ENCODE data around the gene TTLL5.
A peak's percentile ranks its signal among the peaks of the same experiment; 100 is the strongest.

Gene TTLL5

GRCh38 chr14:75667099-75667765, 6.2 kb downstream of the TTLL5 start:
- no peak for TF ChIP-seq CTCF (IDR thresholded peaks at IDR 0.05; ENCODE audit: insufficient read depth, low read depth, low read length, missing control alignments)
- no peak for DNase-seq (ENCODE audit: low read depth)
- no peak overlapping the region for H3K4me3 ChIP-seq (ENCODE audit: low read length)

DNA sequence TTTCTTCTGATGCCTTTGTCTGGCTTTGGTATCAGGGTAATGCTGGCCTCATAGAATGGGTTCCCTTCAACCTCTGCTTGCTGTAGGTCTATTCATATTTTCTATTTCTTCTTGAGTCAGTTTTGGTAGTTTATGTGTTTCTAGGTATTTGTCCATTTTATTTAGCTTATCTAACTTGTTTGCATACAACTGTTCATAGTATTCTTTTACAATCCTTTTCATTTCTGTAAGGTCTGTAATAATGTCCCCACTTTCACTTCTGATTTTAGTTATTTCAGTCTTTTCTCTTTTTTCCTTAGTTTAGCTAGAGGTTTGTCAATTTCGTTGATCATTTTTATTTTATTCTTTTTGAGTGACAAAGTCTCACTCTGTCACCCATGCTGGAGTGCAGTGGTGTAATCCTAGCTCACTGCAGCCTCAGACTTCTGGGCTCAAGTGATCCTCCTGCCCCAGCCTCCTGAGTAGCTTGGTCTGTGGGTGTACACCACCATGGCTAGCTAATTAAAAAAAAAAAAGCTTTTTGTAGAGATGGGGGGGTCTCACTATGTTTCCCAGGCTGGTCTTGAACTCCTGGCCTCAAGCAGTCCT, 11.7 kb downstream of the TTLL5 start:
- DNase-seq (ENCODE audit: low read depth) = no peak
- H3K4me3 ChIP-seq (ENCODE audit: low read length) = no peak overlapping the region
- no peak for TF ChIP-seq CTCF (IDR thresholded peaks at IDR 0.05; ENCODE audit: insufficient read depth, low read depth, low read length, missing control alignments)

GRCh38 chr14:75673345-75674035, 12.4 kb downstream of the TTLL5 start:
- H3K4me3 ChIP-seq (ENCODE audit: low read length) = no peak overlapping the region
- TF ChIP-seq CTCF (IDR thresholded peaks at IDR 0.05; ENCODE audit: insufficient read depth, low read depth, low read length, missing control alignments) = no peak
- no peak for DNase-seq (ENCODE audit: low read depth)

DNA sequence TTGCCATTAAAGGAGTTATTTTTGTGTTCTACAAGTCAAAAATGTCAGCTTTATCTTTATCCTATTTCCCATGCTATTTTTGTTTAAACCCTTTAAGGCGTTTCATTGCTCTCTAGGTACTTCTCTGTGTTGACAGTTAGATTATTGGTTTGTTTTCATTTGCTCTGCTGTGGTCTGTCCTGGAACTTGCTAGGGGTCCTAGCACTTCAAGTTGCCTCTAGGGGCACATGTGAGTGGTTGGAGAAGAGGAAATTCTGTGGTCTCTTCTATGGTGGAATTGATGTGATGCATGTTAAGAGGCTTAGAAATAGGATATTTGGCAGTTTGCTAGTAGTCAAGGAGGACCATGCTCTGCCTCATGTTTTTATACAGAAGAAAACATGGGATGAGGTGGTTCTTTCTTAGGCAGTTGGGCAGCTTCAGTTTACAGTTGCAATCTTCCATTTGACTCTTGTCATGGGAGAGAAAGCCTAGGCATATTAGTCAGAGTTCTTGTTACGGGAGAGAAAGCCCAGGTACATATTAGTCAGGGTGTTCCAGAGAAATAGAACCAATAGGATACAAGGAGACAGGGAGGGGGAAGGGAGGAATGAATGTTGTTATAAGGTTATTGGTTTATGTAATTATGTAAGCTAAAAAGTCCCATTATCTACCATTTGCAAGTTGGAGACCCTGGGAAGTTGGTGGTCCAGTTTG, 14.4 kb downstream of the TTLL5 start:
- no peak overlapping the region for H3K4me3 ChIP-seq (ENCODE audit: low read length)
- peak; percentile 84 for DNase-seq (ENCODE audit: low read depth)
- TF ChIP-seq CTCF (IDR thresholded peaks at IDR 0.05; ENCODE audit: insufficient read depth, low read depth, low read length, missing control alignments) = peak; percentile 37

GRCh38 chr14:75685910-75686309, 24.9 kb downstream of the TTLL5 start:
- no peak for DNase-seq (ENCODE audit: low read depth)
- H3K4me3 ChIP-seq (ENCODE audit: low read length) = no peak overlapping the region
- TF ChIP-seq CTCF (IDR thresholded peaks at IDR 0.05; ENCODE audit: insufficient read depth, low read depth, low read length, missing control alignments) = no peak

DNA sequence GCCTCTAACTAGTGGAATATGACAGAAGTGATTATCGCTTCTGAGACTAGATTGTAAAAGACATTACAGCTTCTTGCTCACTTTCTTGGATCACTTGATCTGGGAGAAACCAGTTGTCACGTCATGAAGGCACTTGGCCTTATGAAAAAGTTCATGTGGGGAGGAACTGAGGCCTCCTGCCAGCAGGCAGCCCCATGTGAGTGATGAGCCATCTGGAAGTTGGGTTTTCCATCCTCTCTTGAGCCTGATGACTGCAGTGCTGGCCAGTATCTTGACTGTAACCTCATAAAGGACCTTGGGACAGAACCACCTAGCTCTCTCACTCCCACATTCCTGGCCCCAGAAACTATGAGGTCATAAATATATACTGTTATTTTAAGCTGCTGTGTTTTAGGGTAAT, 28.0 kb downstream of the TTLL5 start:
- H3K4me3 ChIP-seq (ENCODE audit: low read length) = no peak overlapping the region
- no peak for DNase-seq (ENCODE audit: low read depth)
- TF ChIP-seq CTCF (IDR thresholded peaks at IDR 0.05; ENCODE audit: insufficient read depth, low read depth, low read length, missing control alignments) = no peak
